Testis (tissue), 3 donors: Measurements from ENCODE around the gene SOX14. TPM values are rescaled to one million over a fixed set of nuclear protein-coding genes. Genes with fewer than 3 reads are reported as not detected.
A peak's percentile ranks its signal among the peaks of the same experiment; 100 is the strongest.

ENCODE experiments used
- DNase-seq: peaks from one replicate; pipeline ENCODE4 v3.0.0-alpha.2; 2019
- H3K27ac ChIP-seq, 2 donors: fragments of 200-600 bp; sonication (generic); one replicate each; pipeline ENCODE4 v1.5.1; 2019
- H3K27me3 ChIP-seq: fragments of 200-600 bp; sonication (generic); one replicate; pipeline ENCODE4 v1.5.1; 2019
- H3K36me3 ChIP-seq: fragments of 200-600 bp; sonication (generic); one replicate; pipeline ENCODE4 v1.5.1; 2017; ENCODE audit warnings: low read depth; ENCODE audit errors: missing control alignments
- H3K4me1 ChIP-seq: fragments of 200-600 bp; sonication (generic); one replicate; pipeline ENCODE4 v1.5.1; 2019
- H3K4me3 ChIP-seq, 2 donors: fragments of 200-600 bp; sonication (generic); one replicate each; pipeline ENCODE4 v1.5.1; 2017 to 2019
- H3K9me3 ChIP-seq: fragments of 200-600 bp; sonication (generic); one replicate; pipeline ENCODE4 v1.5.1; 2017
- POLR2A ChIP-seq: fragments of 450-650 bp; IDR thresholded peaks from one replicate; pipeline ENCODE4 v1.6.1; 2017; ENCODE audit warnings: antibody characterized with exemption, mild to moderate bottlenecking, moderate library complexity
- WGBS, 2 donors: methylation state at CpG; one replicate each; pipeline ENCODE4 v1.1.5; 2018; 5-methylcytosine and 5-hydroxymethylcytosine counted together
- intact Hi-C: fragments of 100-400 bp; cut with DNase I; formaldehyde crosslinking; loops from one replicate; pipeline ENCODE4 v1.15.1; 2023; ENCODE audit warnings: low total_unique reads
- polyA plus RNA-seq: library from polyadenylated mRNA; stranded (reverse); fragments of 350-450 nt; fragmentation: Illumina TruSeq; extraction: RNeasy Lipid Tissue Mini Kit (QIAGEN cat#74804); gene quantifications from one replicate; pipeline ENCODE4 v1.2.3, GENCODE V29; 2014; ENCODE audit warnings: low read depth, low replicate concordance; ENCODE audit not compliant: insufficient read depth
- total RNA-seq, 2 donors: library from RNA; depleted of rRNA; stranded (reverse); fragments of >200 nt; gene quantifications; one replicate each; pipeline ENCODE4 v1.2.3, GENCODE V29; 2016
- TF ChIP-seq, protein P1 (sequence below), 3 experiments: fragments of 450-650 bp in 2 of 3; fragments of 200-600 bp in 1 of 3; sonication (generic) in 1 of 3; IDR thresholded peaks; one replicate each; pipeline ENCODE4 v1.5.1; 2016 to 2019; ENCODE audit warnings: antibody characterized with exemption in 3 of 3, mild to moderate bottlenecking in 2 of 3, moderate library complexity in 1 of 3

SOX14 gene
- total and polyA plus RNA-seq, 3 donors from 2014 or later: not detected

GRCh38 chr3:137787529-137787928 is 23.4 kb downstream of the SOX14 start:
- 77 to 78% methylated on average over 6 of the region's 6 CpGs for WGBS, 2 donors
- Histone ChIP-seq H3K27ac (no peak overlapping the region), H3K9me3 (no peaks in the 10 kb centered on the region), H3K4me3 (no peak overlapping the region), H3K27me3 (no peaks in the 10 kb centered on the region), H3K36me3 (no peaks in the 10 kb centered on the region), H3K4me1 (no peaks in the 10 kb centered on the region)
- DNase-seq: no peak
- intact Hi-C loops: no loop called here
- TF ChIP-seq POLR2A: no peak
- TF ChIP-seq, protein P1, sequence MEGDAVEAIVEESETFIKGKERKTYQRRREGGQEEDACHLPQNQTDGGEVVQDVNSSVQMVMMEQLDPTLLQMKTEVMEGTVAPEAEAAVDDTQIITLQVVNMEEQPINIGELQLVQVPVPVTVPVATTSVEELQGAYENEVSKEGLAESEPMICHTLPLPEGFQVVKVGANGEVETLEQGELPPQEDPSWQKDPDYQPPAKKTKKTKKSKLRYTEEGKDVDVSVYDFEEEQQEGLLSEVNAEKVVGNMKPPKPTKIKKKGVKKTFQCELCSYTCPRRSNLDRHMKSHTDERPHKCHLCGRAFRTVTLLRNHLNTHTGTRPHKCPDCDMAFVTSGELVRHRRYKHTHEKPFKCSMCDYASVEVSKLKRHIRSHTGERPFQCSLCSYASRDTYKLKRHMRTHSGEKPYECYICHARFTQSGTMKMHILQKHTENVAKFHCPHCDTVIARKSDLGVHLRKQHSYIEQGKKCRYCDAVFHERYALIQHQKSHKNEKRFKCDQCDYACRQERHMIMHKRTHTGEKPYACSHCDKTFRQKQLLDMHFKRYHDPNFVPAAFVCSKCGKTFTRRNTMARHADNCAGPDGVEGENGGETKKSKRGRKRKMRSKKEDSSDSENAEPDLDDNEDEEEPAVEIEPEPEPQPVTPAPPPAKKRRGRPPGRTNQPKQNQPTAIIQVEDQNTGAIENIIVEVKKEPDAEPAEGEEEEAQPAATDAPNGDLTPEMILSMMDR (IDR thresholded peaks at IDR 0.05): no peak

- Histone ChIP-seq H3K36me3 (no peaks in the 10 kb centered on the region), H3K27me3 (no peaks in the 10 kb centered on the region), H3K9me3 (no peaks in the 10 kb centered on the region), H3K27ac (no peak overlapping the region), H3K4me1 (no peaks in the 10 kb centered on the region), H3K4me3 (no peak overlapping the region)
- intact Hi-C loops: no loop called here
- TF ChIP-seq POLR2A: no peak
- 58 to 59% methylated on average over 5 of the region's 5 CpGs for WGBS, 2 donors
- DNase-seq: no peak
These were observed 25.1 kb downstream of the SOX14 start for GRCh38 chr3:137789236-137789635.

DNA sequence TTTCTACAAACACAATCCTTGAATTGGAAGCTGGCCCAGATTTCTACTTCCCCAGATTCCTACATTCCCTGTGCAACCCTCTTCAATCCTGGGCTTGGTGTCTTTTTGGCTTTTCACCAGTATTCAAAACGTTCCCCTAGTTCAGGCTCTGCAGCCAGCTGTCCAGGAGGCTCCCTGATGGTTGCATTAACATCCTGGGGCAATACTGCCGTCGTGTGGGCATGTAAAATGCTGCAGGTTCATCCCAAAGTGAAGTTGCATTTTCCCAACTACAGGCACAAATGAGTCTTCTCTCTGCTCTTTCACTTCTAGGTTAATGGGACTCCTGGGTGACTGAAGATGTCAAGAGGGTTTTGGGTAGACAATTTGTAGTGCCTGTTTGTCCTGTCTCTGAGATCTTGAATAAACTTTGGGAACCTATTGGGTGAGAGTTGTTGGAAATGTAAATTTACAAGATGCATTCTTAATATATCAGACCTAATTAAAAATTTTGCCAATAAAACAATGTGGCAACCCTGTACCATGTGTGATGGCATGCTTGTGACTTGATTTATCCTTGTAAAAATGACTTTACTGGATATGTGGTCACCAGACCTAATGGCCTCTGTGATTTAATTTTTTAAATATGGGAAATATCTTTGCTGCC is 28.6 kb downstream of the SOX14 start:
- DNase-seq: peak; percentile 76

GRCh38 chr3:137796993-137797392 is 32.9 kb downstream of the SOX14 start:
- Histone ChIP-seq H3K27ac (no peak overlapping the region), H3K4me3 (no peak overlapping the region), H3K27me3 (no peaks in the 10 kb centered on the region), H3K9me3 (no peaks in the 10 kb centered on the region), H3K4me1 (no peaks in the 10 kb centered on the region), H3K36me3 (no peaks in the 10 kb centered on the region)
- WGBS, 2 donors: 60 to 86% methylated on average over 3 of the region's 3 CpGs
- DNase-seq: no peak
- intact Hi-C loops: no loop called here
- TF ChIP-seq POLR2A: no peak
- TF ChIP-seq, protein P1 (IDR thresholded peaks at IDR 0.05): no peak

More for the DNA sequence above, 28.6 kb downstream of the SOX14 start:
- Histone ChIP-seq H3K4me1 (no peaks in the 10 kb centered on the region), H3K4me3 (no peak overlapping the region), H3K9me3 (no peaks in the 10 kb centered on the region), H3K27me3 (no peaks in the 10 kb centered on the region), H3K36me3 (no peaks in the 10 kb centered on the region), H3K27ac (no peak overlapping the region)
- 11 to 25% methylated on average over 3 of the region's 3 CpGs for WGBS, 2 donors
- TF ChIP-seq, protein P1 (IDR thresholded peaks at IDR 0.05): peak; percentile 20 to 50 (median 22)
- no peak for TF ChIP-seq POLR2A
- intact Hi-C loops: no loop called here

DNA sequence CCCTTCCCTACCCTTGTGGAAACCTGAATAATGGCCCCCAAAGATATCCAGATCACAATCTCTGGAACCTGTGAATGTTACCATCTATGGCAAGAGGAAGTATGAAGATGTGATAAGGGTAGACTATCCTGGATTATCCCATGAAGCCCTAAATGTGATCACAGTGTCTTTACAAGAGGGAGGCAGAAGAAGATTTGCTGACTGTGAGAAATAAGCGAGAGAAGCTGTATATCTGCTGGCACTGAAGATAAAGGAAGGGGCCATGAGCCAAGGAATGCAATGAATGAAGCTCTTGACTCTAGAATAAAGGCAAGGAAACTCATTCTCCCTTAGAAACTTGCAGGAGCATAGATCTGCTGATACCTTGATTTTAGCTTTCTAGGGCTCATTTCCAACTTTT is 39.1 kb downstream of the SOX14 start:
- no peaks in the 10 kb centered on the region for H3K36me3 ChIP-seq
- DNase-seq: no peak
- H3K27ac ChIP-seq: no peak overlapping the region
- H3K4me1 ChIP-seq: no peaks in the 10 kb centered on the region
- H3K27me3 ChIP-seq: no peaks in the 10 kb centered on the region
- no peak overlapping the region for H3K4me3 ChIP-seq
- H3K9me3 ChIP-seq: no peaks in the 10 kb centered on the region
- intact Hi-C loops: no loop called here
- no peak for TF ChIP-seq POLR2A
- TF ChIP-seq, protein P1 (IDR thresholded peaks at IDR 0.05): no peak
- WGBS, 2 donors: 58 to 64% methylated on average over 1 of the region's 1 CpG
